ENCODE results near the gene SYNJ2BP.

DNA sequence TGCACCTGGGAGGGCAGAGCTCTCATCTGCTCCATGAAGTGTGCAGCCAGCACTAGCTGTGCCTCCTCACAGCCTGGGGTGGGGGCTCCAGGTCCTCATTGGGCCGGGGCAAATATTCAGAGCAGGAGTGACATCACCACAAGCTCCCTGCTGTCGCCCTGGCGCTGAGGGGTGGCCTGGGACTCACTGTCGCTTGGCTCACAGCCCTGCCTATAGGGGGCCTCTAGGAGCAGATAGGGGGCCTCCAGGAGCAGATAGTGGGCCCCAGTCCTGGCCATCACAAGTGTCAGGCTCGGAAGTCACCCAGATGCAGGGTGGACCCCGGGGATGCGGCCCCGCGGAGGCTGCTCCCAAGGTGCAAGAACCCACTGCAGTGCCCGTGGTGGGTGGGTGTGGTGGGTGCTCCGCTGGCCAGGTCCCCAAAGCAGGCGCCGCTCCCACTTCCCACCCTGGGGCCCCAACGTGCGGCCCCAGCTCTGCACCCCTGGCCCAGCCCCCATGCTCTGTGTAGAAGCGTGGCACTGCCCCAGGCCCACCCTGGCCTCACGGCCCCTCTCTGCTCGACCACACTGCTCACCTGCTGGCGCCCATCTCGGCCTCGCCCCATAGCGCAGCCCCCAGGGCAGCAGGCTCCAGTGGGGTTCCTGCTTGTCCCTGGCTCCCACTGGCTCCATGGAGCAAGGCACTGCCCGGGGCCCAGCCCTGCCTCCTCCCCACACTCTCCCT, 18.0 kb downstream of the SYNJ2BP start:
- TF ChIP-seq, protein P1, sequence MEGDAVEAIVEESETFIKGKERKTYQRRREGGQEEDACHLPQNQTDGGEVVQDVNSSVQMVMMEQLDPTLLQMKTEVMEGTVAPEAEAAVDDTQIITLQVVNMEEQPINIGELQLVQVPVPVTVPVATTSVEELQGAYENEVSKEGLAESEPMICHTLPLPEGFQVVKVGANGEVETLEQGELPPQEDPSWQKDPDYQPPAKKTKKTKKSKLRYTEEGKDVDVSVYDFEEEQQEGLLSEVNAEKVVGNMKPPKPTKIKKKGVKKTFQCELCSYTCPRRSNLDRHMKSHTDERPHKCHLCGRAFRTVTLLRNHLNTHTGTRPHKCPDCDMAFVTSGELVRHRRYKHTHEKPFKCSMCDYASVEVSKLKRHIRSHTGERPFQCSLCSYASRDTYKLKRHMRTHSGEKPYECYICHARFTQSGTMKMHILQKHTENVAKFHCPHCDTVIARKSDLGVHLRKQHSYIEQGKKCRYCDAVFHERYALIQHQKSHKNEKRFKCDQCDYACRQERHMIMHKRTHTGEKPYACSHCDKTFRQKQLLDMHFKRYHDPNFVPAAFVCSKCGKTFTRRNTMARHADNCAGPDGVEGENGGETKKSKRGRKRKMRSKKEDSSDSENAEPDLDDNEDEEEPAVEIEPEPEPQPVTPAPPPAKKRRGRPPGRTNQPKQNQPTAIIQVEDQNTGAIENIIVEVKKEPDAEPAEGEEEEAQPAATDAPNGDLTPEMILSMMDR (IDR thresholded peaks at IDR 0.05), result no peak
- TF ChIP-seq, protein P2, sequence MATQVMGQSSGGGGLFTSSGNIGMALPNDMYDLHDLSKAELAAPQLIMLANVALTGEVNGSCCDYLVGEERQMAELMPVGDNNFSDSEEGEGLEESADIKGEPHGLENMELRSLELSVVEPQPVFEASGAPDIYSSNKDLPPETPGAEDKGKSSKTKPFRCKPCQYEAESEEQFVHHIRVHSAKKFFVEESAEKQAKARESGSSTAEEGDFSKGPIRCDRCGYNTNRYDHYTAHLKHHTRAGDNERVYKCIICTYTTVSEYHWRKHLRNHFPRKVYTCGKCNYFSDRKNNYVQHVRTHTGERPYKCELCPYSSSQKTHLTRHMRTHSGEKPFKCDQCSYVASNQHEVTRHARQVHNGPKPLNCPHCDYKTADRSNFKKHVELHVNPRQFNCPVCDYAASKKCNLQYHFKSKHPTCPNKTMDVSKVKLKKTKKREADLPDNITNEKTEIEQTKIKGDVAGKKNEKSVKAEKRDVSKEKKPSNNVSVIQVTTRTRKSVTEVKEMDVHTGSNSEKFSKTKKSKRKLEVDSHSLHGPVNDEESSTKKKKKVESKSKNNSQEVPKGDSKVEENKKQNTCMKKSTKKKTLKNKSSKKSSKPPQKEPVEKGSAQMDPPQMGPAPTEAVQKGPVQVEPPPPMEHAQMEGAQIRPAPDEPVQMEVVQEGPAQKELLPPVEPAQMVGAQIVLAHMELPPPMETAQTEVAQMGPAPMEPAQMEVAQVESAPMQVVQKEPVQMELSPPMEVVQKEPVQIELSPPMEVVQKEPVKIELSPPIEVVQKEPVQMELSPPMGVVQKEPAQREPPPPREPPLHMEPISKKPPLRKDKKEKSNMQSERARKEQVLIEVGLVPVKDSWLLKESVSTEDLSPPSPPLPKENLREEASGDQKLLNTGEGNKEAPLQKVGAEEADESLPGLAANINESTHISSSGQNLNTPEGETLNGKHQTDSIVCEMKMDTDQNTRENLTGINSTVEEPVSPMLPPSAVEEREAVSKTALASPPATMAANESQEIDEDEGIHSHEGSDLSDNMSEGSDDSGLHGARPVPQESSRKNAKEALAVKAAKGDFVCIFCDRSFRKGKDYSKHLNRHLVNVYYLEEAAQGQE (IDR thresholded peaks at IDR 0.05; ENCODE audit: insufficient read depth in 1 of 2, low read depth in 2 of 2, low read length in 1 of 2), result no peak
- TF ChIP-seq POLR2AphosphoS5 (IDR thresholded peaks at IDR 0.05; ENCODE audit: low read depth, low read length), result no peak

All from Panc1 (cell line).